ENCODE measurements around the gene RNASEL. TPM values are rescaled to one million over a fixed set of nuclear protein-coding genes. Genes with fewer than 3 reads are reported as not detected.

RNASEL gene
- total RNA-seq, 1 experiment from 2014 or later, result 2.9 TPM

GRCh38 chr1:182556279-182556678 is 32.8 kb downstream of the RNASEL start:
- Mint-ChIP-seq H3K4me1 (ENCODE audit: low read depth, unreplicated experiment) (no peaks in the 10 kb centered on the region), H3K27me3 (ENCODE audit: insufficient read depth, unreplicated experiment) (peaks cover 8% of the 10 kb centered on the region), H3K27ac (ENCODE audit: unreplicated experiment) (no peak overlapping the region), H3K4me3 (ENCODE audit: unreplicated experiment) (no peak overlapping the region), H3K36me3 (ENCODE audit: insufficient read depth, unreplicated experiment) (no peaks in the 10 kb centered on the region), H3K9me3 (ENCODE audit: unreplicated experiment) (no peaks in the 10 kb centered on the region)
- no peaks in the 10 kb centered on the region for H3K27me3 ChIP-seq (replicated peaks; ENCODE audit: control insufficient read depth, insufficient read depth, low read length)
- H3K36me3 ChIP-seq (ENCODE audit: control insufficient read depth, insufficient read depth, low read length), result no peaks in the 10 kb centered on the region
- ChIA-PET CTCF (no interaction called here), POLR2A (no interaction called here)
- intact Hi-C loops (cut with micrococcal nuclease; ENCODE audit: unreplicated experiment), result no loop called here
- no TSS peak for BruUV-seq (replicated peaks)
- no peaks in the 10 kb centered on the region for H3K4me1 ChIP-seq
- no peak for DNase-seq
- H3K9me3 ChIP-seq, result no peaks in the 10 kb centered on the region
- H3K4me3 ChIP-seq (ENCODE audit: low read depth, low read length), result no peak overlapping the region
- no peak for TF ChIP-seq CTCF (IDR thresholded peaks at IDR 0.05; ENCODE audit: insufficient read depth in 1 of 2, low read depth in 1 of 2, low read length in 1 of 2, severe bottlenecking in 1 of 2, unreplicated experiment in 1 of 2)

- DNase-seq, result no peak
- no peak overlapping the region for H3K4me3 Mint-ChIP-seq (ENCODE audit: unreplicated experiment)
- H3K9me3 Mint-ChIP-seq (ENCODE audit: unreplicated experiment), result no peaks in the 10 kb centered on the region
- H3K36me3 Mint-ChIP-seq (ENCODE audit: insufficient read depth, unreplicated experiment), result no peaks in the 10 kb centered on the region
- no peak overlapping the region for H3K27ac Mint-ChIP-seq (ENCODE audit: unreplicated experiment)
- Histone ChIP-seq H3K9me3 (no peaks in the 10 kb centered on the region), H3K4me3 (ENCODE audit: low read depth, low read length) (no peak overlapping the region), H3K27me3 (replicated peaks; ENCODE audit: control insufficient read depth, insufficient read depth, low read length) (no peaks in the 10 kb centered on the region), H3K36me3 (ENCODE audit: control insufficient read depth, insufficient read depth, low read length) (no peaks in the 10 kb centered on the region), H3K4me1 (no peaks in the 10 kb centered on the region)
- TF ChIP-seq CTCF (IDR thresholded peaks at IDR 0.05; ENCODE audit: insufficient read depth in 1 of 2, low read depth in 1 of 2, low read length in 1 of 2, severe bottlenecking in 1 of 2, unreplicated experiment in 1 of 2), result no peak
- H3K27me3 Mint-ChIP-seq (ENCODE audit: insufficient read depth, unreplicated experiment), result peaks cover 8% of the 10 kb centered on the region
- ChIA-PET CTCF (no interaction called here), POLR2A (no interaction called here)
- intact Hi-C loops (cut with micrococcal nuclease; ENCODE audit: unreplicated experiment), result no loop called here
- no peaks in the 10 kb centered on the region for H3K4me1 Mint-ChIP-seq (ENCODE audit: low read depth, unreplicated experiment)
- no TSS peak for BruUV-seq (replicated peaks)
These were observed 33.6 kb downstream of the RNASEL start for GRCh38 chr1:182555493-182555892.

- no peaks in the 10 kb centered on the region for H3K27me3 ChIP-seq (replicated peaks; ENCODE audit: control insufficient read depth, insufficient read depth, low read length)
- no peaks in the 10 kb centered on the region for H3K36me3 ChIP-seq (ENCODE audit: control insufficient read depth, insufficient read depth, low read length)
- no peak overlapping the region for H3K4me3 ChIP-seq (ENCODE audit: low read depth, low read length)
- no peak overlapping the region for H3K27ac Mint-ChIP-seq (ENCODE audit: unreplicated experiment)
- no peak for TF ChIP-seq CTCF (IDR thresholded peaks at IDR 0.05; ENCODE audit: insufficient read depth in 1 of 2, low read depth in 1 of 2, low read length in 1 of 2, severe bottlenecking in 1 of 2, unreplicated experiment in 1 of 2)
- no peaks in the 10 kb centered on the region for H3K9me3 Mint-ChIP-seq (ENCODE audit: unreplicated experiment)
- CTCF ChIA-PET, result no interaction called here
- no peaks in the 10 kb centered on the region for H3K4me1 ChIP-seq
- no peak overlapping the region for H3K4me3 Mint-ChIP-seq (ENCODE audit: unreplicated experiment)
- no peaks in the 10 kb centered on the region for H3K9me3 ChIP-seq
- H3K36me3 Mint-ChIP-seq (ENCODE audit: insufficient read depth, unreplicated experiment), result no peaks in the 10 kb centered on the region
- intact Hi-C loops (cut with micrococcal nuclease; ENCODE audit: unreplicated experiment), result no loop called here
- POLR2A ChIA-PET, result interaction anchor here (0.7 kb wide), 1 partner anchor 10 kb away, joined by 4 read pairs; no protein-coding TSS in a partner anchor
- BruUV-seq (replicated peaks), result no TSS peak
- no peaks in the 10 kb centered on the region for H3K27me3 Mint-ChIP-seq (ENCODE audit: insufficient read depth, unreplicated experiment)
- DNase-seq, result no peak
- peaks cover 4% of the 10 kb centered on the region for H3K4me1 Mint-ChIP-seq (ENCODE audit: low read depth, unreplicated experiment)
These were observed 36.5 kb downstream of the RNASEL start for GRCh38 chr1:182552527-182552926.
